Endodermal cell (in vitro differentiated cells): ENCODE data around the gene HLA-DMB. TPM values are rescaled to one million over a fixed set of nuclear protein-coding genes. Genes with fewer than 3 reads are reported as not detected.

Experiments
- DNase-seq: peaks from one replicate; pipeline ENCODE4 v3.0.0-alpha.2; 2017
- H3K27ac ChIP-seq: 2 replicates; pipeline ENCODE4 v1.5.1; 2013; ENCODE audit warnings: mild to moderate bottlenecking, low read depth, low read length, moderate library complexity
- H3K27me3 ChIP-seq: 2 replicates; pipeline ENCODE4 v1.6.1; 2013; ENCODE audit warnings: mild to moderate bottlenecking, low read length, moderate library complexity; ENCODE audit not compliant: insufficient read depth, control insufficient read depth, poor library complexity, severe bottlenecking
- H3K36me3 ChIP-seq: 2 replicates; pipeline ENCODE4 v1.7.0; 2013; ENCODE audit warnings: mild to moderate bottlenecking, low read length, moderate library complexity; ENCODE audit not compliant: control insufficient read depth, insufficient read depth
- H3K4me1 ChIP-seq: one replicate; pipeline ENCODE4 v1.7.0; 2013; ENCODE audit warnings: low read length; ENCODE audit not compliant: control insufficient read depth, insufficient read depth
- H3K4me3 ChIP-seq: 2 replicates; pipeline ENCODE4 v1.5.1; 2013; ENCODE audit warnings: mild to moderate bottlenecking, low read length, moderate library complexity
- H3K9ac ChIP-seq: 2 replicates; pipeline ENCODE4 v1.6.1; 2013; ENCODE audit warnings: mild to moderate bottlenecking, low read length, moderate library complexity; ENCODE audit not compliant: poor library complexity, severe bottlenecking; ENCODE audit errors: extremely low read depth
- H3K9me3 ChIP-seq: 2 replicates; pipeline ENCODE4 v1.6.1; 2013; ENCODE audit warnings: mild to moderate bottlenecking, low read length, moderate library complexity; ENCODE audit not compliant: control insufficient read depth
- H3K27ac Mint-ChIP-seq: 2 replicates; pipeline ENCODE4 v1.8.0; 2020; ENCODE audit warnings: mixed read lengths
- H3K27me3 Mint-ChIP-seq: 2 replicates; pipeline ENCODE4 v1.8.0; 2021; ENCODE audit warnings: mild to moderate bottlenecking, mixed read lengths; ENCODE audit not compliant: insufficient read depth
- H3K36me3 Mint-ChIP-seq: 2 replicates; pipeline ENCODE4 v1.8.0; 2020; ENCODE audit warnings: low read depth, mixed read lengths
- H3K4me1 Mint-ChIP-seq: 2 replicates; pipeline ENCODE4 v1.8.0; 2020; ENCODE audit warnings: mixed read lengths
- H3K4me3 Mint-ChIP-seq: 2 replicates; pipeline ENCODE4 v1.8.0; 2020; ENCODE audit warnings: mild to moderate bottlenecking, moderate library complexity, mixed read lengths
- H3K9me3 Mint-ChIP-seq: 2 replicates; pipeline ENCODE4 v1.8.0; 2020; ENCODE audit warnings: mild to moderate bottlenecking, mixed read lengths
- WGBS, 2 experiments: methylation state at CpG; one replicate each; pipeline versions ENCODE4 v1.1.5 to v1.1.7; 2013; ENCODE audit warnings: missing lambda C conversion rate in 2 of 2, mixed read lengths in 1 of 2; ENCODE audit not compliant: insufficient coverage in 1 of 2, insufficient read length in 1 of 2; 5-methylcytosine and 5-hydroxymethylcytosine counted together
- total RNA-seq, 2 donors: library from RNA; stranded (reverse); fragmentation: NEBNext Ultra II Directional in 1 of 2; extraction: Animal tissue kit (Norgen Biotek cat#: 25700) in 1 of 2; gene quantifications; 2 replicates in 1 of 2; 3 replicates in 1 of 2; pipeline ENCODE4 v1.2.1, GENCODE V29; 2021
- TF ChIP-seq, protein P1 (sequence below): fragments of 200-600 bp; sonication (generic); conservative IDR thresholded peaks from 2 replicates; pipeline ENCODE4 v1.5.0; 2021; ENCODE audit warnings: antibody characterized with exemption, mild to moderate bottlenecking

The HLA-DMB gene
- total RNA-seq, 2 donors from 2014 or later: 0.24 to 1.8 TPM

DNA sequence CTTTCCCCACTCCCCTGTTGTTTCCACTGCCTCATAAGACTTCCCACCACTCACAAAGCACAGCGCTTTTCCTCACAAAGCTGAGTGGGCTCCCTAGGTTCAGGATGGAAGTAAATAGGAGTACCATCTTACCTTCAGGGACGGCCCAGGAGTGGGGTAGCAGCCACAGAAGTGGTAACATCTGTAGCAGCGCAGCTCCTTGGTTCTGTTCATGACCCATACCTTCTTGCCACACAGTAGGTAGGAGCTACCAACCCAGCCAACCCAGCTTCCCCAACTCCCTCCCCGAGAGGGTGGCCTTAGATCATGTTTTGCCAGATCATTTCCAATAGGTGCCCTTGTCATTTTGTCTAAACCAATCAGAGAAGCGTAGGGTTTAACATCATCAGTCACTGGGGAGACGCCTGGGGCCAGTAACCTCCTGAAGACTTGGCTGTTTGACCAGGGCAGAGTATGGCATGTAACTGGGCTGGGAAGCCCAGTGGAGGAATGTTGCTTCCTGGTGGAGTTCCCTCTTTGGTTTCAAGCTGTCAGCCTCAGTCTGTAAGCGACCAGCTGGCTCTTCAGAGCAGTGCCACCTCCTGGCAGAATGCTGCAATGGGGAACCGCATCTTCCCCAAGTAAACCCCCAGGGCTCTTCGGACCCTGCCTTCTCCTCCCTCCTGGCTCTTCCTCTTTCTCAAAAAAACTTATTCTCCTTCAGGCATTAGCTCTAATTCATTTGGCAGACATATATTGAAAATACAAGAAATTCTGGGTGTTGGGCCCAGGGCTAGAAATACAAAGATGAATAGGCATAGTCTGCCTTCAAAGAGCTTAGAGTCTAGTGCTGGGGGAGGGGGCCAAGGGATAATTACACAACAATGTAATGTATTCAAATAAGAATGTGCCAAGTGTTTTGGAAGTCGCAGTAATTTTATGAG, 12.2 kb upstream of the HLA-DMB start, which contains the start of gene HLA-DMA:
TSS of gene HLA-DMA (minus strand) at position 281 of the 923 bp plus-strand sequence. CDS start at position 220, 61 bp downstream.
- H3K4me3 Mint-ChIP-seq: no peak within 1 kb of the TSS

DNA sequence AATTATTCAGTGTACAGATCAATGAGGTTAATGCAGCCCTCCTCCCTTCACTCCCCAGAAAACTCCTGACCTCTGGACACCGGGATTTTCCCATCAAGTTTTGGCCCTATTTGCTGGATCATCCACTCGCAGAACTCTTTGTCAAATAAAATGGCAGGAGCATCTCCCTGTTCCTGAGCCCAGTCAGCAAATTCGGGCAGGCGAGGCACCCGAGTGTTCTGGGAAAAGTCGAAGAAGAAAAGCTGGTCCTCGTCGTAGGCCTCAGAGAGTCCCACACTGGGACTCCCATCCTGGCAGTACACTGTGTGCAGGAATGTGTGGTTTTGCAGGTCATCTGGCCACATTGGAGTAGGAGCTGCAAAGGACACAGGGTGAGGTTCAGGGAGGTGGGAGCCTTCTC, 9.6 kb upstream of the HLA-DMB start:
- Histone ChIP-seq H3K9ac (no peak overlapping the region), H3K36me3 (no peaks in the 10 kb centered on the region), H3K27me3 (no peaks in the 10 kb centered on the region), H3K4me3 (no peak overlapping the region), H3K9me3 (no peaks in the 10 kb centered on the region), H3K27ac (no peak overlapping the region), H3K4me1 (no peaks in the 10 kb centered on the region)
- no peaks in the 10 kb centered on the region for H3K36me3 Mint-ChIP-seq
- H3K27me3 Mint-ChIP-seq: no peaks in the 10 kb centered on the region
- DNase-seq: no peak
- no peaks in the 10 kb centered on the region for H3K4me1 Mint-ChIP-seq
- no peak overlapping the region for H3K4me3 Mint-ChIP-seq
- H3K27ac Mint-ChIP-seq: no peak overlapping the region
- H3K9me3 Mint-ChIP-seq: no peaks in the 10 kb centered on the region
- TF ChIP-seq, protein P1, sequence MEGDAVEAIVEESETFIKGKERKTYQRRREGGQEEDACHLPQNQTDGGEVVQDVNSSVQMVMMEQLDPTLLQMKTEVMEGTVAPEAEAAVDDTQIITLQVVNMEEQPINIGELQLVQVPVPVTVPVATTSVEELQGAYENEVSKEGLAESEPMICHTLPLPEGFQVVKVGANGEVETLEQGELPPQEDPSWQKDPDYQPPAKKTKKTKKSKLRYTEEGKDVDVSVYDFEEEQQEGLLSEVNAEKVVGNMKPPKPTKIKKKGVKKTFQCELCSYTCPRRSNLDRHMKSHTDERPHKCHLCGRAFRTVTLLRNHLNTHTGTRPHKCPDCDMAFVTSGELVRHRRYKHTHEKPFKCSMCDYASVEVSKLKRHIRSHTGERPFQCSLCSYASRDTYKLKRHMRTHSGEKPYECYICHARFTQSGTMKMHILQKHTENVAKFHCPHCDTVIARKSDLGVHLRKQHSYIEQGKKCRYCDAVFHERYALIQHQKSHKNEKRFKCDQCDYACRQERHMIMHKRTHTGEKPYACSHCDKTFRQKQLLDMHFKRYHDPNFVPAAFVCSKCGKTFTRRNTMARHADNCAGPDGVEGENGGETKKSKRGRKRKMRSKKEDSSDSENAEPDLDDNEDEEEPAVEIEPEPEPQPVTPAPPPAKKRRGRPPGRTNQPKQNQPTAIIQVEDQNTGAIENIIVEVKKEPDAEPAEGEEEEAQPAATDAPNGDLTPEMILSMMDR: no peak
- 92 to 93% methylated on average over 8 of the region's 8 CpGs for WGBS, 2 experiments

More for the DNA sequence above, 12.2 kb upstream of the HLA-DMB start, which contains the start of gene HLA-DMA:
- H3K4me1 ChIP-seq: no peaks in the 10 kb centered on the region
- Mint-ChIP-seq H3K9me3 (no peaks in the 10 kb centered on the region), H3K36me3 (no peaks in the 10 kb centered on the region), H3K27ac (peak within 1 kb of the TSS; percentile 76), H3K4me1 (no peaks in the 10 kb centered on the region), H3K27me3 (peaks cover 2% of the 10 kb centered on the region)
- 55 to 59% methylated on average over 5 to 10 of the region's 10 CpGs for WGBS, 2 experiments
- DNase-seq: peak; percentile 97
- H3K27ac ChIP-seq: no peak within 1 kb of the TSS
- TF ChIP-seq, protein P1: peak; percentile 95
- no peaks in the 10 kb centered on the region for H3K36me3 ChIP-seq
- H3K4me3 ChIP-seq: no peak within 1 kb of the TSS
- H3K27me3 ChIP-seq: no peaks in the 10 kb centered on the region
- H3K9ac ChIP-seq: no peak within 1 kb of the TSS
- H3K9me3 ChIP-seq: no peaks in the 10 kb centered on the region

DNA sequence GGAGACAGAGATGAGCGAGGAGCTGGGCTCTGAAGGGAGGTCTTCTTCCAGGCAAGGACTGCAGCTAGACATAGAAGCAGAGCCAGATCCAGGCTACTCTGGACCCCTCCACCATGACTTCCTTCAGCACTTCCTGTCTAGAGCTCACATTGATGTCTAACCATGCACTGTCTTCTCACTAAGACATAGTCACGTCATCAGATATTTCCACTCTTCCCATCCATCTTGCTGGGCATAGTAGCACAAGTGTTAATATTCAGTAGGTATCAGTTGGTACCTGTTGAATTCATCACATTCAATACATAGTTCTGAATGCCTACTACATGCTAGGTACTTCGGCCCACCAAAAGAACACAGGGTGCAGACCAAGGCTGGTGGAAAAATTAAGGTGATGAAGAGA, 9.2 kb upstream of the HLA-DMB start:
- Histone ChIP-seq H3K9me3 (no peaks in the 10 kb centered on the region), H3K9ac (no peak overlapping the region), H3K4me1 (no peaks in the 10 kb centered on the region), H3K27me3 (no peaks in the 10 kb centered on the region), H3K27ac (no peak overlapping the region), H3K36me3 (no peaks in the 10 kb centered on the region), H3K4me3 (no peak overlapping the region)
- no peak overlapping the region for H3K27ac Mint-ChIP-seq
- no peak overlapping the region for H3K4me3 Mint-ChIP-seq
- H3K9me3 Mint-ChIP-seq: no peaks in the 10 kb centered on the region
- H3K36me3 Mint-ChIP-seq: no peaks in the 10 kb centered on the region
- TF ChIP-seq, protein P1: no peak
- 90 to 95% methylated on average over 2 to 3 of the region's 3 CpGs for WGBS, 2 experiments
- DNase-seq: no peak
- no peaks in the 10 kb centered on the region for H3K4me1 Mint-ChIP-seq
- H3K27me3 Mint-ChIP-seq: no peaks in the 10 kb centered on the region
